VCaP (cell line): ENCODE results near the gene ATOSA.
A peak's percentile ranks its signal among the peaks of the same experiment; 100 is the strongest.

Experiments used
- H3K27ac ChIP-seq: fragments of 450-650 bp; 2 replicates; pipeline ENCODE4 v1.5.1; 2017
- CTCF ChIP-seq: fragments of 450-650 bp; conservative IDR thresholded peaks from 2 replicates; pipeline ENCODE4 v1.5.1; 2017; ENCODE audit warnings: mild to moderate bottlenecking, moderate library complexity

ATOSA gene

GRCh38 chr15:52717481-52717880 lies 38.3 kb upstream of the ATOSA start:
- H3K27ac ChIP-seq: peak overlapping the region; percentile 42

GRCh38 chr15:52716536-52716935 lies 37.3 kb upstream of the ATOSA start:
- H3K27ac ChIP-seq: no peak overlapping the region; the same call in 1 of the 2 replicates
- TF ChIP-seq CTCF: no peak

More at GRCh38 chr15:52717481-52717880, 38.3 kb upstream of the ATOSA start:
- no peak for TF ChIP-seq CTCF

- TF ChIP-seq CTCF: no peak
- no peak overlapping the region for H3K27ac ChIP-seq
Measured at GRCh38 chr15:52715411-52715810, 36.2 kb upstream of the ATOSA start.

- TF ChIP-seq CTCF: no peak
Measured at GRCh38 chr15:52714968-52715367, 35.8 kb upstream of the ATOSA start.

GRCh38 chr15:52710708-52711389 lies 31.7 kb upstream of the ATOSA start:
- TF ChIP-seq CTCF: no peak
- H3K27ac ChIP-seq: no peak overlapping the region

More at GRCh38 chr15:52714968-52715367, 35.8 kb upstream of the ATOSA start:
- H3K27ac ChIP-seq: no peak overlapping the region

- H3K27ac ChIP-seq: no peak overlapping the region
- no peak for TF ChIP-seq CTCF
Measured at GRCh38 chr15:52710050-52710707, 31.0 kb upstream of the ATOSA start.

GRCh38 chr15:52709187-52709981 lies 30.2 kb upstream of the ATOSA start:
- no peak for TF ChIP-seq CTCF
- no peak overlapping the region for H3K27ac ChIP-seq
